ENCODE measurements around the gene WDR26.

Gene WDR26

DNA sequence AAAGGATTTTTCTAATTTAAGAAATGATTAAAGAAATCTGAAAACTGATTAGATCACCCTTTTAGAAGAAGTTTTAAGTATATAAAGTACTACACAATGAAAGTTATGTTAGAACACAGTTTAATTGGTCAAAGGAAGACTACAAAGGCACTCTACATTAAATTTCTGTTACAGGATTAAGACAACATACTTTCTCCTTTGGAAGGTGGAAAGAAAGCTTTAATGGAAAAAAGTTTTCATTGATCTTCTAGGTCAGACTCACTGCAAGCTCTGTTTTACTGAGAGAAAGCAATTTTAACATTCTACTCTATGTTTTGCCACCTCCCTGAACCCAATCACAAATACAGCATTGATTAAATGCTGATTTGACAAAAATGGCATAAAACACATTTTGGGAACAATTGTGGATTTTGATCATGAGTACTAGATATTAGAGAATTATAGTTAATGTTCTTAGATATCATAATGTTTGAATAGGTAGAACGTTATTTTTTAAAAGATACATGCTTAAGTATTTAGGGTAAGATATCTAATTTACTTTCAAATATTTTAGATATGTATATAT is 32.0 kb downstream of the WDR26 start:
- in situ Hi-C loops (cut with MboI; ENCODE audit: low sequenced_read_pairs) = no loop called here

DNA sequence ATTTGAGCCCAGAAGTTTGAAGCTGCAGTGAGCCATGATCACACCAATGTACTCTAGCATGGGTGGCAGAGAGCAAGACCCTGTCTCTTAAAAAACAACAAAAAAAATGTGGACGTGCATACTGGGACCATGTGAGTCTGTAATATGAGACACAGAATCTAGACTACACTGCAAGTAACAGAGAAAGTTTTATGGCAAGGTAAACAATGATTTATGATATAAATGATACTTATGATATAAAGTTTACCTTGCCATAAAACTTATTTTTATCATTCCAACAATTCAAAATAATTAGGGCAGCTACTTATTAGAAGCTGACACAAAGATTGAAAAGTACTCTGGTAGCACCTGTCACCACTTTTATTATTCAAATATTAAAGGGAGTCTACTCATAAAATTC is 34.7 kb downstream of the WDR26 start:
- in situ Hi-C loops (cut with MboI; ENCODE audit: low sequenced_read_pairs) = no loop called here

DNA sequence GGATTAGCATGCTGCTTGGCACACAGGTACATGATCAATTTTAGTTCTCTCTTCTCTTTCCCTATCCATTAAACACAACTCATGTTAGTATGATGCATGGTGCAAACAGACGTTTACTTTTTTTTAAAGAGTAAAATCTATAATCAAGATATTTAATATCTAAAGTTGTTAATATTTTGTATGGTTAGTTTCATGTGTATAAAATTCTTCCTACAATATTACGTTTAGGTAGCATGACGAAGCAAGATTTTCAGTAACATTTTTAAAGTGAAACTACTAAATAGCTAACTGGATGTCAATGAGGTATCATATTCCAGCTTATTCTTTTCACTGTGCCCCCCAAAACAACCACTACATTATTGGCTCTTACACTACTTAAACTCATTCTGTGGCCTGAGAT is 41.3 kb downstream of the WDR26 start:
- in situ Hi-C loops (cut with MboI; ENCODE audit: low sequenced_read_pairs) = no loop called here

GRCh38 chr1:224392411-224393249 is 42.0 kb downstream of the WDR26 start:
- in situ Hi-C loops (cut with MboI; ENCODE audit: low sequenced_read_pairs) = no loop called here

DNA sequence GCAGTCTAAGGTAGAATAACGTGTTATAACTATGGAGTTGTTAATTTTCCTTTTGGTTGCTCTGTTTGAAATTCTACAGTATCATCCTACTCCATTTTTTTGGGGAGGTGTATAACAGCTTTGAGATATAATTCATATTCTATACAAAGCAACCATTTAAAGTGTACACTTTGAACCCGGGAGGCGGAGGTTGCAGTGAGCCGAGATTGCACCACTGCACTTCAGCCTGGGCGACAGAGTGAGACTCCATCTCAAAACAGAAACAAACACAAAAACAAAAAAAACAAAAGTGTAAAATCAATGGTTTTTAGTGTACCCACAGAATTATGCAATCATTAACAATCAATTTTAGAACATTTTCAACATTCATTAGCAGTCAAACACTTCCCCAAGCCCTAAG is 44.1 kb downstream of the WDR26 start:
- in situ Hi-C loops (cut with MboI; ENCODE audit: low sequenced_read_pairs) = no loop called here

- in situ Hi-C loops (cut with MboI; ENCODE audit: low sequenced_read_pairs) = no loop called here
Measured at GRCh38 chr1:224387943-224388342, 46.7 kb downstream of the WDR26 start.

DNA sequence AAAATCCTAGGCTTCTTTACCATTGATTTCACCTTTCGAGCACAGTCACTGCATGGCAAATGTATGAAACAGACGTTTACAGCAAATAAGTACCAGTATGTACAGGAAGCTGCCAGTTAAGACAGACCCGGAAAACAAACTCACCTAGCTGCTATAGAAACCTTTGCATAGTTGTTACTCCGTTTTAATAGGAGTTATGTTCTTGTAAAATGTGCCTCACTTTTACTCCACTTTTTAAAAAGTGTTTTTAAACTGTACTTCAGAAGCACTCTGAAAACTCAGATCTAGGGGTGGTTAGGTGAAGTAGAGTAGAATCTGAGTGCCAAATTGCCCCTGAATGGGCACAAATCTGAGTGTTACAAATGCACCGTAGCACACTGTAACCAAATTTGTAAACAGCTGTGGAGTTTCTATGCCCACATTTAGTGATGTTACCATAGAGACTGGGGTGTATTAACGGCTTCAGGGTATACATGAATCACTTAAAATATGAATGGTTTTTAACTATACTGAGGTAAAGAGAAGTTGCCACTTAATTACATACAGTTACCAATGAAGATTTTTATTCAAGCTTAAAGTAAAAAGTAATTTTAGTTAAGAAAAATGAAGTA is 47.2 kb downstream of the WDR26 start:
- in situ Hi-C loops (cut with MboI; ENCODE audit: low sequenced_read_pairs) = no loop called here

GRCh38 chr1:224383218-224383617 is 51.4 kb downstream of the WDR26 start:
- in situ Hi-C loops (cut with MboI; ENCODE audit: low sequenced_read_pairs) = no loop called here

DNA sequence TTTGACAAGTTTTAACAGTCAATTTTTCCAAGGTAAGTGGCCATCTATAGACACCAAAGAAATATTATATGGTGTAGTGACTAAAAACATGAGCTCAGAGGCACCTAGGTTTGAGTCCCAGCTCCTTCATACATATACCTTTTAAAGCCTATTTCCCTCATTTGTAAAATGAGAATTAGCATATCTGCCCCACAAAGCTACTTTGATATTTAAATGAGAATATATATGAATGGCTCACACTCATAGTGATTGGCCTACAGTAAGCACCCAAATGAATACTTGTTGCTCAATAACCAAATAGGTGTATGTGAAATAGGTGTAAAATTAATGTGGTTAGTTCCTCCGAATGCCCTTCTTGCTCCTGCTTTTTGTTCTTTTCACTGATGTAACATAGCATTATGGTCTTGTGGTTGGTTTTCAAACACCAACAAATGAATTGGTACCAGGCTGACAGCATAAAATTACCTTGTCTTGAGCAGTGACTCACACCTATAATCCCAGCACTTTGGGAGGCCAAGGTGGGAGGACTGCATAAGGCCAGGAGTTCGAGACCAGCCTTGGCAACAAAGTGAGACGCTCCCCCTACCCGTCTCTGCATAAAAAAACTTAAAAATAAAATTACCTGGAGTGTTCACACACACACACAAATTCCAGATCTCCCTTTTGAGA is 52.6 kb downstream of the WDR26 start:
- in situ Hi-C loops (cut with MboI; ENCODE audit: low sequenced_read_pairs) = no loop called here

DNA sequence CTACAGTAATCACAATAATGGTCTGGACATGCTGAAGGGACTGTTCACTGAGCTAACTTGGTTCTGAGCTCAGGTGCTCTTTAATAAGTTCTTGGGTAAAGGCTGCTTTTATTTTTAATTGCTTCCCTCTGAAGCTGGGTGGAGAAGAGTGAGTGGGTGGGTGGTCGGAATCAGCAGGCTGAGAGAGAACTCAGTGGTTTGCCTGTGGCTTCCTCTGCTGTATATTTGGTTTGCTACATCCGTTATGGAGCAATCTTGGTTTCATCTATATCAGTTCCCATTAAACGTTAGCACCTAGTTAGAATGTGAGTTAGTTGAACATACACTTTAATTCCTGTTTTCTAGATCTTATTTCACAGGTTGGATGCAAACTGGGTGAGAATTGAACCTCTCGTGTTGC is 54.6 kb downstream of the WDR26 start:
- in situ Hi-C loops (cut with MboI; ENCODE audit: low sequenced_read_pairs) = no loop called here

GRCh38 chr1:224378855-224379631 is 55.6 kb downstream of the WDR26 start:
- in situ Hi-C loops (cut with MboI; ENCODE audit: low sequenced_read_pairs) = no loop called here

DNA sequence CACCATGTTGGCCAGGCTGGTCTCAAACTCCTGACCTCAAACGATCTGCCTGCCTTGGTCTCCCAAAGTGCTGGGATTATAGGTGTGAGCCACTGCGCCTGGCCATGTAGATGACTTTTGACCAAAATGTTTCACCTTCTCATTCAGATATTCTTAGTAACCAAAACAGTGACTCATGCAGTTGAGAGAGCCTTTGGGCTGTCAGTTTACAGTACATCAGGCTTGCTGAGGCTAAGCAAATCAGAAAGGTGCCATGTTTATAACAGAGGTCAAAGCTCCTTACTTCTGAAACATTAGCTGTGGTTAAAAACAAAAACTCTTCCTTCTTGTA is 57.0 kb downstream of the WDR26 start:
- in situ Hi-C loops (cut with MboI; ENCODE audit: low sequenced_read_pairs) = no loop called here

DNA sequence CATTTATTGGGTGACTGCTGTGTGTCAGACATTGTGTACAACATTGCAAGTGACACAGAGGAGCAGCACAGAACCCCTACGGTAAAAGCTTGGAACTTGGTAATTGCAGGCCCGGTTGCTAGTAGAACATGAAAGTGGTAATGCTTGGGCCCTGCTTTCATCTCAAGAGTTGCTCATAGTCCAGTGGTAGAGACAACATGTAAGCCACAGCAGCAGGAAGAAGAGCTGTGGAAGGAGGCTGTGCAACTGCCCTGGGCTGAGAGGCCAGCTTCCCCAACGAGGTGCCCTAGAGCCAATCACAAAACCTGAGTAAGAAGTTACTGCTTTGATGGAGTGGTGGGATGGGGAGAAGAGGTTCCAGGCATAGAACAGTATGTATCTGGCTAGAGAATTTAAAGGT is 59.5 kb downstream of the WDR26 start:
- in situ Hi-C loops (cut with MboI; ENCODE audit: low sequenced_read_pairs) = no loop called here

- in situ Hi-C loops (cut with MboI; ENCODE audit: low sequenced_read_pairs) = no loop called here
Measured at GRCh38 chr1:224373008-224373590, 61.5 kb downstream of the WDR26 start.

GRCh38 chr1:224368409-224368808 is 66.2 kb downstream of the WDR26 start:
- in situ Hi-C loops (cut with MboI; ENCODE audit: low sequenced_read_pairs) = no loop called here

DNA sequence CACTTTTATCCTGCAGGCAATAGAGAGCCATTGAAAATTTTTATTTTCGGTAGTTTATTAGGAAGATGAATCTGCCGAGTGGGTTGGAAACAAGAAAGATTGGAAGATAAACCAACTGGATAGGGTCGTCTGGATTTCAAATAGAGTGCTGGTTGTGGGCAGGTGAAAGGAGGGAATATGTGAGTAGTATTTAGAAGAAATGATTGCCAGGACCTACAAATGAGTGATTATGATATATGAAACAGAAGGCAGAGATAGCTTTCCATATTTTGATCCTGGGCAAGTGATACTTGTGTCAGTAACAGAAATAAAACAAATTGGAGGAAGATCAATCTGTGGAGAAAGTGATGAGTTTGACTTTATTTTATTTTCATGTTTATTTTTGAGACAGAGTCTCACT is 75.4 kb downstream of the WDR26 start:
- in situ Hi-C loops (cut with MboI; ENCODE audit: low sequenced_read_pairs) = no loop called here

GRCh38 chr1:224358237-224358636 is 76.4 kb downstream of the WDR26 start:
- in situ Hi-C loops (cut with MboI; ENCODE audit: low sequenced_read_pairs) = no loop called here

- in situ Hi-C loops (cut with MboI; ENCODE audit: low sequenced_read_pairs) = no loop called here
Measured at GRCh38 chr1:224357626-224358124, 76.9 kb downstream of the WDR26 start.

GRCh38 chr1:224356685-224357625 is 77.6 kb downstream of the WDR26 start, which contains the start of gene CNIH4:
CNIH4 (plus strand) TSS chr1:224356879; CDS start chr1:224356925, 46 bp downstream.
- in situ Hi-C loops (cut with MboI; ENCODE audit: low sequenced_read_pairs) = no loop called here

Data from HL-60/S4 treated with phorbol 12-myristate 13-acetate at 8.2 ng/mL for 4 days and 3 days (cell line).